HepG2 (cell line): Measurements from ENCODE around the gene WDR37. TPM values are rescaled to one million over a fixed set of nuclear protein-coding genes. Genes with fewer than 3 reads are reported as not detected.

Experiments
- ATAC-seq: fragments of 200-7000 bp; cut with Tn5 transposase; 3 replicates; pipeline ENCODE4 v1.9.1; 2020; ENCODE audit warnings: mild to moderate bottlenecking, moderate library complexity
- BruUV-seq: library from RNA; stranded (reverse); fragments of 400-500 nt; replicated peaks from 2 replicates; lab custom pipeline; 2021; lab: Mats Ljungman, UMichigan
- CTCF ChIA-PET: fragments of 300-600 bp; formaldehyde crosslinking; extraction: SDS; loops from one replicate; lab custom pipeline; 2021; ENCODE audit warnings: low total read pairs, inconsistent platforms, low intra/inter-chr PET ratio; lab: Yijun Ruan, JAX
- POLR2A ChIA-PET: fragments of 350-600 bp; sonication (Branson Sonifier 250); formaldehyde crosslinking; loops from one replicate; lab custom pipeline; 2020; ENCODE audit warnings: antibody characterized with exemption, inconsistent platforms; lab: Yijun Ruan, JAX
- DNase-seq: peaks from one replicate; pipeline ENCODE4 v3.0.0-alpha.2; 2015; ENCODE audit warnings: low spot score
- FAIRE-seq: peaks from 3 replicates; lab custom pipeline; 2011; peaks lifted over from hg19 to GRCh38; lab: Jason Lieb, UNC
- H2AFZ ChIP-seq: one replicate; pipeline ENCODE4 v1.6.1; 2011; ENCODE audit warnings: low read length, inconsistent platforms
- H3K27ac ChIP-seq: fragments of 300-600 bp; 3 replicates; pipeline ENCODE4 v1.8.0; 2011; ENCODE audit warnings: mixed run types, mild to moderate bottlenecking, mixed read lengths, low read length, inconsistent platforms; ENCODE audit not compliant: insufficient read depth; ENCODE audit errors: extremely low read length
- H3K27me3 ChIP-seq, 2 experiments: fragments of 200-600 bp in 1 of 2; 2 replicates in 1 of 2; 3 replicates in 1 of 2; pipeline versions ENCODE4 v1.6.0 to v1.8.0; 2011; ENCODE audit warnings: low read length in 2 of 2, mild to moderate bottlenecking in 2 of 2, moderate library complexity in 2 of 2, inconsistent platforms in 1 of 2; ENCODE audit not compliant: insufficient read depth in 2 of 2, control insufficient read depth in 1 of 2
- H3K36me3 ChIP-seq, 2 experiments: fragments of 200-600 bp in 1 of 2; replicated peaks in 1 of 2; 2 replicates in 1 of 2; 3 replicates in 1 of 2; pipeline versions ENCODE4 v1.5.1 to v1.8.0; 2011; ENCODE audit warnings: low read length in 2 of 2, inconsistent platforms in 1 of 2; ENCODE audit not compliant: insufficient read depth in 2 of 2, control insufficient read depth in 1 of 2
- H3K4me1 ChIP-seq: 2 replicates; pipeline ENCODE4 v1.5.1; 2012; ENCODE audit warnings: low read length, inconsistent platforms; ENCODE audit not compliant: insufficient read depth
- H3K4me2 ChIP-seq: 2 replicates; pipeline ENCODE4 v1.6.0; 2011; ENCODE audit warnings: low read depth, low read length, inconsistent platforms
- H3K4me3 ChIP-seq, 3 experiments: fragments of 200-600 bp in 1 of 3; sonication (generic), shearing (Covaris generic) in 1 of 3; replicated peaks in 1 of 3; 2 replicates each; pipeline ENCODE4 v1.5.1; 2011 to 2016; ENCODE audit warnings: low read length in 3 of 3, inconsistent platforms in 2 of 3, low read depth in 2 of 3, mild to moderate bottlenecking in 2 of 3, control low read depth in 1 of 3, mixed read lengths in 1 of 3; ENCODE audit not compliant: insufficient read depth in 1 of 3
- H3K79me2 ChIP-seq: one replicate; pipeline ENCODE4 v1.6.1; 2011; ENCODE audit warnings: low read length, inconsistent platforms; ENCODE audit not compliant: insufficient read depth
- H3K9ac ChIP-seq: 2 replicates; pipeline ENCODE4 v1.6.0; 2011; ENCODE audit warnings: mild to moderate bottlenecking, low read depth, low read length, inconsistent platforms; ENCODE audit not compliant: insufficient read depth
- H3K9me3 ChIP-seq: 2 replicates; pipeline ENCODE4 v1.5.1; 2012; ENCODE audit warnings: mild to moderate bottlenecking, low read length
- H4K20me1 ChIP-seq: 2 replicates; pipeline ENCODE4 v1.6.0; 2011; ENCODE audit warnings: inconsistent platforms, mild to moderate bottlenecking, low read length, moderate library complexity; ENCODE audit not compliant: insufficient read depth
- CHCHD3 ChIP-seq: sonication (generic); formaldehyde crosslinking; IDR thresholded peaks from 2 replicates; pipeline ENCODE4 v1.8.0; 2022; ENCODE audit warnings: mild to moderate bottlenecking, missing genetic modification reagents, moderate library complexity
- FOXJ3 ChIP-seq: sonication (generic); formaldehyde crosslinking; IDR thresholded peaks from 2 replicates; pipeline ENCODE4 v1.4.0; 2020; ENCODE audit warnings: missing genetic modification reagents, mild to moderate bottlenecking, borderline replicate concordance
- HNRNPH1 ChIP-seq: fragments of 200-400 bp; formaldehyde crosslinking; optimal IDR thresholded peaks from 2 replicates; pipeline ENCODE3; 2017; ENCODE audit warnings: mild to moderate bottlenecking, low read depth, low read length
- JARID2 ChIP-seq: sonication (generic); formaldehyde crosslinking; IDR thresholded peaks from 2 replicates; pipeline ENCODE4 v1.8.1; 2023; ENCODE audit warnings: missing genetic modification reagents, inconsistent platforms; ENCODE audit not compliant: insufficient replicate concordance
- NKX3-1 ChIP-seq: sonication (generic); formaldehyde crosslinking; IDR thresholded peaks from 2 replicates; pipeline ENCODE4 v1.5.0; 2020; ENCODE audit warnings: missing genetic modification reagents
- NR3C1 ChIP-seq: sonication (generic); formaldehyde crosslinking; IDR thresholded peaks from 2 replicates; pipeline ENCODE4 v1.4.0; 2020; ENCODE audit warnings: missing genetic modification reagents
- RFXANK ChIP-seq: IDR thresholded peaks from 2 replicates; pipeline ENCODE4 v1.6.1; 2016
- SAP130 ChIP-seq: IDR thresholded peaks from 2 replicates; pipeline ENCODE4 v1.6.1; 2016; ENCODE audit warnings: low read depth
- SETDB1 ChIP-seq: sonication (generic); formaldehyde crosslinking; IDR thresholded peaks from 2 replicates; pipeline ENCODE4 v1.5.1; 2020; ENCODE audit warnings: missing genetic modification reagents, mild to moderate bottlenecking, borderline replicate concordance
- SNAI1 ChIP-seq: sonication (generic); formaldehyde crosslinking; IDR thresholded peaks from 2 replicates; pipeline ENCODE4 v1.5.0; 2020; ENCODE audit warnings: mild to moderate bottlenecking, missing genetic modification reagents, borderline replicate concordance
- TEAD3 ChIP-seq: optimal IDR thresholded peaks from 2 replicates; pipeline ENCODE3; 2016; ENCODE audit warnings: borderline replicate concordance
- ZFX ChIP-seq: sonication (generic); formaldehyde crosslinking; IDR thresholded peaks from 2 replicates; pipeline ENCODE4 v1.4.0; 2020; ENCODE audit warnings: mild to moderate bottlenecking, low read depth, missing genetic modification reagents, moderate library complexity
- ZNF234 ChIP-seq: sonication (generic); formaldehyde crosslinking; conservative IDR thresholded peaks from 2 replicates; pipeline ENCODE4 v1.5.1; 2020; ENCODE audit warnings: mild to moderate bottlenecking, missing genetic modification reagents
- ZNF331 ChIP-seq: sonication (generic); formaldehyde crosslinking; IDR thresholded peaks from 2 replicates; pipeline ENCODE4 v1.4.0; 2020; ENCODE audit warnings: missing genetic modification reagents
- ZNF550 ChIP-seq: sonication (generic); formaldehyde crosslinking; IDR thresholded peaks from 2 replicates; pipeline ENCODE4 v1.4.0; 2020; ENCODE audit warnings: mild to moderate bottlenecking, missing genetic modification reagents, borderline replicate concordance
- ZNF558 ChIP-seq: sonication (generic); formaldehyde crosslinking; IDR thresholded peaks from 2 replicates; pipeline ENCODE4 v1.9.0; 2022; ENCODE audit warnings: mild to moderate bottlenecking, missing genetic modification reagents, borderline replicate concordance
- ZNF75D ChIP-seq: sonication (generic); formaldehyde crosslinking; IDR thresholded peaks from 2 replicates; pipeline ENCODE4 v1.8.1; 2023; ENCODE audit warnings: missing genetic modification reagents, mild to moderate bottlenecking, borderline replicate concordance
- ZNF768 ChIP-seq: sonication (generic); formaldehyde crosslinking; IDR thresholded peaks from 2 replicates; pipeline ENCODE4 v1.4.0; 2020; ENCODE audit warnings: missing genetic modification reagents
- ZSCAN21 ChIP-seq: sonication (generic); formaldehyde crosslinking; IDR thresholded peaks from 2 replicates; pipeline ENCODE4 v1.8.0; 2022; ENCODE audit warnings: mild to moderate bottlenecking, missing genetic modification reagents, moderate library complexity, borderline replicate concordance
- WGBS: methylation state at CpG from one replicate; pipeline ENCODE4 v1.1.6; 2017; ENCODE audit warnings: low lambda C conversion rate; 5-methylcytosine and 5-hydroxymethylcytosine counted together
- in situ Hi-C: cut with HindIII; loops from 2 replicates; pipeline ENCODE4 v1.10.0; 2017; ENCODE audit warnings: low pct_unique_long_range_greater_than_20kb; ENCODE audit not compliant: extremely low pct_ligation_motif_present
- intact Hi-C: fragments of 100-400 bp; cut with micrococcal nuclease; formaldehyde crosslinking; loops from one replicate; pipeline ENCODE4 v1.10.0; 2022; ENCODE audit not compliant: unreplicated experiment
- polyA plus RNA-seq, 8 experiments: library from polyadenylated mRNA; depleted of rRNA in 3 of 8; stranded (reverse) in 7 of 8; unstranded in 1 of 8; fragments of >200 nt; fragmentation: Illumina TruSeq in 4 of 8; extraction: Trizol in 4 of 8; gene quantifications; 2 replicates each; pipeline versions ENCODE4 v1.2.1 to v1.2.3, GENCODE V29; 2011 to 2016; ENCODE audit warnings: low read depth in 4 of 8, missing spikeins in 1 of 8, mixed read lengths in 1 of 8; ENCODE audit not compliant: insufficient read depth in 1 of 8
- total RNA-seq, 5 experiments: library from RNA; depleted of rRNA; stranded (reverse); fragments of >200 nt; fragmentation: Illumina TruSeq; extraction: Trizol; gene quantifications; 2 replicates each; pipeline ENCODE4 v1.2.3, GENCODE V29; 2016; ENCODE audit warnings: low read depth in 1 of 5
- TF ChIP-seq, protein P1 (sequence below): sonication (generic); formaldehyde crosslinking; IDR thresholded peaks from 2 replicates; pipeline ENCODE4 v1.5.1; 2020; ENCODE audit warnings: missing genetic modification reagents, mild to moderate bottlenecking, borderline replicate concordance
- TF ChIP-seq, protein P2 (sequence below): sonication (generic); formaldehyde crosslinking; IDR thresholded peaks from 2 replicates; pipeline ENCODE4 v1.4.0; 2020; ENCODE audit warnings: mild to moderate bottlenecking, missing genetic modification reagents
- TF ChIP-seq, protein P3 (sequence below): IDR thresholded peaks from 2 replicates; pipeline ENCODE4 v1.6.1; 2016; ENCODE audit warnings: mild to moderate bottlenecking

Gene WDR37
- total and polyA plus RNA-seq, 2 of the 13 experiments (the other 11 are each of a cell fraction or from before 2014, with no cell fraction given), result 5.9 to 7.5 TPM

DNA sequence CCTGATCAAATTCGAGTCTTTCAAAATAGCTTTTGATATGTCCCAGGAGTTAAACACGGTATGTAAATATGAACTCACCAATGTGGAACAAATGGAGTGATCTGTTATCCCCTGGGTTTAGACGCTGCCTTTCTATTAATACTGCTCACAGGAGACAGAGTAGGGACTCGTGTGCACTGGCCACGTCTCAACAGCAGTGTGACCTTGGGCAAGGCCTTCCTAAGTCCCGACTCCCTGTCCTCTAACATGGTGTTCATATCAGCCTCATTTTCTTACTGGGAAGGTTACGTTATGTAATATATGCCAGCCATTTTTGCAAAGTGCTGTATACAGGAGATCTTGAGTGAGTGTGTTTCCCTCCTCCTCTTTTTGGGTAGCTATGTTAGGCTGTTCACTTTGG, 1.8 kb downstream of the WDR37 start:
- intact Hi-C loops, result no loop called here
- peaks cover 0 to 17% of the 10 kb centered on the region in 2 experiments; a peak in 2 of 5 replicates for H3K36me3 ChIP-seq
- peak overlapping the region; percentile 87 for H3K9ac ChIP-seq
- H3K27ac ChIP-seq, result peak overlapping the region; percentile 80
- peaks cover 39% of the 10 kb centered on the region for H3K4me1 ChIP-seq
- H3K79me2 ChIP-seq, result peaks cover 81% of the 10 kb centered on the region
- no peak overlapping the region for H2AFZ ChIP-seq
- DNase-seq (peak; percentile 22), ATAC-seq (0 out of 3 replicates have a peak, but pooled peaks have one; percentile 4), FAIRE-seq (no peak)
- ChIA-PET CTCF (no interaction called here), POLR2A (interaction anchor here (1.0 kb wide), 1 partner anchor 9 kb away, joined by 6 read pairs; the partner anchor contains the start of gene IDI1)
- no TSS peak for BruUV-seq
- H3K4me3 ChIP-seq, result peak overlapping the region; percentile 80 to 100 (median 99)
- no peaks in the 10 kb centered on the region for H3K27me3 ChIP-seq
- in situ Hi-C loops, result no loop called here
- H3K4me2 ChIP-seq, result peak overlapping the region; percentile 81
- H3K9me3 ChIP-seq, result no peaks in the 10 kb centered on the region
- H4K20me1 ChIP-seq, result peaks cover 6% of the 10 kb centered on the region
- 9% methylated on average over 4 of the region's 7 CpGs for WGBS
- TF ChIP-seq TEAD3 (CRISPR knock-in tag), result no peak
- TF ChIP-seq, protein P1, sequence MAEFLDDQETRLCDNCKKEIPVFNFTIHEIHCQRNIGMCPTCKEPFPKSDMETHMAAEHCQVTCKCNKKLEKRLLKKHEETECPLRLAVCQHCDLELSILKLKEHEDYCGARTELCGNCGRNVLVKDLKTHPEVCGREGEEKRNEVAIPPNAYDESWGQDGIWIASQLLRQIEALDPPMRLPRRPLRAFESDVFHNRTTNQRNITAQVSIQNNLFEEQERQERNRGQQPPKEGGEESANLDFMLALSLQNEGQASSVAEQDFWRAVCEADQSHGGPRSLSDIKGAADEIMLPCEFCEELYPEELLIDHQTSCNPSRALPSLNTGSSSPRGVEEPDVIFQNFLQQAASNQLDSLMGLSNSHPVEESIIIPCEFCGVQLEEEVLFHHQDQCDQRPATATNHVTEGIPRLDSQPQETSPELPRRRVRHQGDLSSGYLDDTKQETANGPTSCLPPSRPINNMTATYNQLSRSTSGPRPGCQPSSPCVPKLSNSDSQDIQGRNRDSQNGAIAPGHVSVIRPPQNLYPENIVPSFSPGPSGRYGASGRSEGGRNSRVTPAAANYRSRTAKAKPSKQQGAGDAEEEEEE (CRISPR knock-in tag), result no peak
- TF ChIP-seq, protein P2, sequence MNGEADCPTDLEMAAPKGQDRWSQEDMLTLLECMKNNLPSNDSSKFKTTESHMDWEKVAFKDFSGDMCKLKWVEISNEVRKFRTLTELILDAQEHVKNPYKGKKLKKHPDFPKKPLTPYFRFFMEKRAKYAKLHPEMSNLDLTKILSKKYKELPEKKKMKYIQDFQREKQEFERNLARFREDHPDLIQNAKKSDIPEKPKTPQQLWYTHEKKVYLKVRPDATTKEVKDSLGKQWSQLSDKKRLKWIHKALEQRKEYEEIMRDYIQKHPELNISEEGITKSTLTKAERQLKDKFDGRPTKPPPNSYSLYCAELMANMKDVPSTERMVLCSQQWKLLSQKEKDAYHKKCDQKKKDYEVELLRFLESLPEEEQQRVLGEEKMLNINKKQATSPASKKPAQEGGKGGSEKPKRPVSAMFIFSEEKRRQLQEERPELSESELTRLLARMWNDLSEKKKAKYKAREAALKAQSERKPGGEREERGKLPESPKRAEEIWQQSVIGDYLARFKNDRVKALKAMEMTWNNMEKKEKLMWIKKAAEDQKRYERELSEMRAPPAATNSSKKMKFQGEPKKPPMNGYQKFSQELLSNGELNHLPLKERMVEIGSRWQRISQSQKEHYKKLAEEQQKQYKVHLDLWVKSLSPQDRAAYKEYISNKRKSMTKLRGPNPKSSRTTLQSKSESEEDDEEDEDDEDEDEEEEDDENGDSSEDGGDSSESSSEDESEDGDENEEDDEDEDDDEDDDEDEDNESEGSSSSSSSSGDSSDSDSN (CRISPR knock-in tag), result no peak
- no peak for TF ChIP-seq SNAI1 (CRISPR knock-in tag)
- no peak for TF ChIP-seq NKX3-1 (CRISPR knock-in tag)
- TF ChIP-seq ZNF234 (CRISPR knock-in tag), result no peak
- no peak for TF ChIP-seq ZNF75D (CRISPR knock-in tag)
- TF ChIP-seq ZSCAN21 (CRISPR knock-in tag), result no peak
- TF ChIP-seq JARID2 (CRISPR knock-in tag), result no peak
- TF ChIP-seq SETDB1, result no peak
- no peak for TF ChIP-seq FOXJ3 (CRISPR knock-in tag)
- no peak for TF ChIP-seq ZNF558 (CRISPR knock-in tag)
- TF ChIP-seq ZFX (CRISPR knock-in tag), result no peak
- TF ChIP-seq HNRNPH1, result no peak
- peak; percentile 16; the same call in 1 of the 2 replicates for TF ChIP-seq ZNF331 (CRISPR knock-in tag)
- TF ChIP-seq NR3C1, result no peak
- TF ChIP-seq, protein P3, sequence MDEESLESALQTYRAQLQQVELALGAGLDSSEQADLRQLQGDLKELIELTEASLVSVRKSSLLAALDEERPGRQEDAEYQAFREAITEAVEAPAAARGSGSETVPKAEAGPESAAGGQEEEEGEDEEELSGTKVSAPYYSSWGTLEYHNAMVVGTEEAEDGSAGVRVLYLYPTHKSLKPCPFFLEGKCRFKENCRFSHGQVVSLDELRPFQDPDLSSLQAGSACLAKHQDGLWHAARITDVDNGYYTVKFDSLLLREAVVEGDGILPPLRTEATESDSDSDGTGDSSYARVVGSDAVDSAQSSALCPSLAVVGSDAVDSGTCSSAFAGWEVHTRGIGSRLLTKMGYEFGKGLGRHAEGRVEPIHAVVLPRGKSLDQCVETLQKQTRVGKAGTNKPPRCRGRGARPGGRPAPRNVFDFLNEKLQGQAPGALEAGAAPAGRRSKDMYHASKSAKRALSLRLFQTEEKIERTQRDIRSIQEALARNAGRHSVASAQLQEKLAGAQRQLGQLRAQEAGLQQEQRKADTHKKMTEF (CRISPR knock-in tag), result no peak
- no peak for TF ChIP-seq ZNF768 (CRISPR knock-in tag)
- TF ChIP-seq CHCHD3 (CRISPR knock-in tag), result no peak
- no peak for TF ChIP-seq RFXANK (CRISPR knock-in tag)
- no peak for TF ChIP-seq ZNF550 (CRISPR knock-in tag)
- TF ChIP-seq SAP130, result peak; percentile 36; the same call in 1 of the 2 replicates
